GM13976 (cell line): ENCODE measurements around the gene CSF1.

Experiments
- DNase-seq: peaks from one replicate; pipeline ENCODE4 v3.0.0; 2012; ENCODE audit warnings: low spot score
- CTCF ChIP-seq: IDR thresholded peaks from 2 replicates; pipeline ENCODE4 v1.5.1; 2012; ENCODE audit warnings: borderline replicate concordance, mild to moderate bottlenecking; ENCODE audit not compliant: insufficient read depth; ENCODE audit errors: extremely low read depth, missing control alignments, control extremely low read depth
- in situ Hi-C: fragments of 300-500 bp; cut with MboI; formaldehyde crosslinking; loops from one replicate; pipeline ENCODE4 v1.12.0; 2022; ENCODE audit warnings: low sequenced_read_pairs, mixed read lengths, inconsistent platforms; ENCODE audit not compliant: unreplicated experiment

CSF1 gene

GRCh38 chr1:109938556-109938955 lies 27.9 kb downstream of the CSF1 start:
- no peak for TF ChIP-seq CTCF
- in situ Hi-C loops: no loop called here

DNA sequence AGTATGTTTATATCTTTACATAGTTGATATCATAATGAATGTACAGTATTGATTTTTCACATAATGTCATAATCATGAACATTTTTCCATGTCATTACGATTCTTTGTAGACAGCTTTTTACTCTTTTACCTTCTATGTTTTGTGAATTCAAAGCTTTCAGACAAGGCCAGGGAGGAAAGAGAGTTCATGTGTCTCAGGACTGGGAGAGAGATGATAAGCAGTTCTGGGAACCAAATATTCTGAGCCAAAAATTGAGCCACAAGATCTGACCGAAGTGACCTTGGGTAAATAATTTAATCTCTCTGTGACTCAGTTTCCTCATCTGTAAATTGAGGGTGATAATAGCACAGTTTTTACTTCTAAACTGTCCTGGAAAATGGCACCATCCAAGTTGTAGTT lies 31.8 kb downstream of the CSF1 start:
- in situ Hi-C loops: no loop called here
- no peak for TF ChIP-seq CTCF
- no peak for DNase-seq

More at GRCh38 chr1:109938556-109938955, 27.9 kb downstream of the CSF1 start:
- DNase-seq: no peak

GRCh38 chr1:109944541-109944940 lies 33.9 kb downstream of the CSF1 start:
- in situ Hi-C loops: no loop called here
- no peak for TF ChIP-seq CTCF
- DNase-seq: no peak

- DNase-seq: no peak
- in situ Hi-C loops: no loop called here
- no peak for TF ChIP-seq CTCF
Measured at GRCh38 chr1:109946511-109946910, 35.9 kb downstream of the CSF1 start.

DNA sequence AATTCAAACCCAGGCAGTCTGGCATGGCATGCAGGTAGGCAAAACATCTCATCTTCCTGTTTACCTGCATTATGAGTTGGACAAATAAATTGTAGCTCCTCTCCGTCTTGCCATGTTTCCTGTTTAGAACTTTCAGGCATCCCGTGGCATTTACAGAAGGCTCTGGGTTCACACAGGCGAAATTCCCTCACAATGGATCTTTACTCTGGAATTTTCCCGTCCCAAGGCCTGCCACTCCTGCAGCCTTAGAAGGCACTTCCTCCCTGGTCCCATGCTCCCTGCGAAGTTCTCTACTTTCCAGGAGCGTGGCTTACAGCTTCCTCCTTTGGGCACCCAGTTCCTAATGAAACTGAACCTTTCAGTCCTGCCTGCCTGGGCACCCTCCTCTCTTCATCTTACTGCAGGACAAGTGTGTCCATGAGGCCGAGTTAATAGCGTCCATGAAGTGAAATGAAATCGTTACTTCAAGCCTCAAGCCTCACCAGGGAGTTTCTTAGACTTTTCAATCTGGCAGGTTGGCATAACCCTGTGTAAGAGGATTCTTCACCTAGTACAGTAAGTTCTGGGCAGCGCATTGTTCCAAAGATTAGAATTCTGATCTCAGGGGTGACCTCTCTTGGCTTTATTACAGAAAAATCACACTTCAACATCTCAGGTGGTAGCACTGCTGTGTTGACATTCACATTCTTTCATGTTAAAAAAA lies 37.1 kb downstream of the CSF1 start:
- in situ Hi-C loops: no loop called here
- no peak for TF ChIP-seq CTCF
- DNase-seq: no peak

DNA sequence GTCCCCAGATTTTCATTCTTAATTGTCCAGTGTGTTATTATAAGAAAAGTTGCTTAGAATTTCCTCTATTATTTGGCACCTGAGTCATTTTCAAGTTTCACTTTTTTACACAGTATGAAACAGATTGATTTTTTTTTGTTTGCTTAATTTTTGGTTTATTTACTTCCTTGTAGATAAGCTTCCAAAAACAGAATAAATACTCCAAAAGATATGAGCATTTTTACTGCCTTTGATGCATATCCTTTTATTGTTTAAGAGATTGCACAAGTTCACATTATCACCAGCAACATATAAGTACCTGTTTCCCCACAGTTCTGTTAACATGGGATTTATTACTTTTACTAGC lies 37.6 kb downstream of the CSF1 start:
- no peak for TF ChIP-seq CTCF
- in situ Hi-C loops: no loop called here
- no peak for DNase-seq
